ENCODE measurements around the gene CMTM8.

Gene CMTM8

GRCh38 chr3:32312251-32312650 is 73.8 kb downstream of the CMTM8 start:
- no peak for DNase-seq (ENCODE audit: low spot score)
- TF ChIP-seq CTCF (conservative IDR thresholded peaks at IDR 0.05; ENCODE audit: low read depth): no peak
- ChIA-PET CTCF (no interaction called here), POLR2A (ENCODE audit: low non-redundant PET) (no interaction called here)
- H3K27ac ChIP-seq: no peak overlapping the region

DNA sequence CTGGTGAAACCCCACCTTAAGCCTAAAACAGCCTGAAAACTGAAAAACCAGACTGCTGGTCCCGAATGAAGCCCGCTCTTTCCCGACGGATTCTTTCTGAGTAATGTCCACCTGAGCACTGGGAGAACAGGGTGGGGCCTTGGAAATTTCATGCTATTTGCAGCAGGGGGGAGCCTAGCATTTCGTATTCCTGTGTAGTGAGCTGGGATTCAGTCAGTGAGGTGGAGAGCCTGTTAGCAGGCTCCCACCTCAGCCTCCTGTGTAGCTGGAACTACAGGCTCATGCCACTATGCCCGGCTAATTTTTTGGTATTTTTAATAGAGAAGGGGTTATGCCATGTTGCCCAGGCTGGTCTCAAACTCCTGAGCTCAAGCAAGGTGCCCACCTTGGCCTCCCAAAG is 74.7 kb downstream of the CMTM8 start:
- CTCF ChIA-PET: interaction anchor here (0.6 kb wide), 1 partner anchor 389 kb away, joined by 9 read pairs; no protein-coding TSS in a partner anchor
- DNase-seq (ENCODE audit: low spot score): no peak
- H3K27ac ChIP-seq: no peak overlapping the region
- TF ChIP-seq CTCF (conservative IDR thresholded peaks at IDR 0.05; ENCODE audit: low read depth): no peak
- POLR2A ChIA-PET (ENCODE audit: low non-redundant PET): no interaction called here

DNA sequence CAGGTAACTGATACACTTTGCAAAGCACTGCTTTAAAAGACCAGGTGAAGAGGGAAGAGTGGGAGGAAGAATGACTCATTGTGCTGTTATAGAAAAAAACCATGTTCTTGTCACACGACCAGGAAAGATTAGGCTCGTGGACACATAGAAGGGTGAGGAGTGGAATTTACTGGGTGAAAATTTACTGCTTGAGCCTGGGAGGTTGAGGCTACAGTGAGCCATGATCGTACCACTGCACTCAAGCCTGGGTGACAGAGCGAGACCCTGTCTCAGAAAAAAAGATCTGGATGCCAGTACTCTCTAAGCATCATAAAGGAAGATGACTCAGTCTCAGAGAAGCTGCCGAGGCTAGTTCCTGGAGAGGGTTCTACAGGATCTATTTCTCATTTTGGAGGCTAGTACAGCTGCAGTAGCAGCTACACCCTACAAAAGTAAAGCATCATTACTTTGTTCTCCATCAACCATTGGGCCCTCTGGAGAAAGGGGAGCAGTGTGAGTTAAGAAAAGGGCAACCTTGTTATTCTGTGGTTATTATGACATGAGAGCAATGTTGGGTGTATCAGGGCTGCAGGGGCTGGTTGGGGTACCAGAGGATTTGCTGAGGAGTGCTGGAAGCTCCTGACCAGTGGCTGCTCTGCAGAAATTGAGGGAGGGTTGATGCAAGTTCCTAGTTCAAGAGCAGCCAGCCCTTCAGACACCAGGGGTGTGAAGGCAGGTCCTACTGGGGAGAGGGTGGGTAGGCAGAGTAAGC is 75.4 kb downstream of the CMTM8 start:
- H3K27ac ChIP-seq: peak overlapping the region; percentile 32; the same call in 1 of the 2 replicates
- ChIA-PET POLR2A (ENCODE audit: low non-redundant PET) (no interaction called here), CTCF (interaction anchor here (0.7 kb wide), 1 partner anchor 158 kb away, joined by 3 read pairs; no protein-coding TSS in a partner anchor)
- no peak for TF ChIP-seq CTCF (conservative IDR thresholded peaks at IDR 0.05; ENCODE audit: low read depth)
- DNase-seq (ENCODE audit: low spot score): peak; percentile 42

GRCh38 chr3:32315441-32315840 is 77.0 kb downstream of the CMTM8 start:
- ChIA-PET POLR2A (ENCODE audit: low non-redundant PET) (no interaction called here), CTCF (no interaction called here)
- no peak overlapping the region for H3K27ac ChIP-seq
- no peak for TF ChIP-seq CTCF (conservative IDR thresholded peaks at IDR 0.05; ENCODE audit: low read depth)
- no peak for DNase-seq (ENCODE audit: low spot score)

- H3K27ac ChIP-seq: no peak overlapping the region
- DNase-seq (ENCODE audit: low spot score): no peak
- TF ChIP-seq CTCF (conservative IDR thresholded peaks at IDR 0.05; ENCODE audit: low read depth): no peak
- CTCF ChIA-PET: interaction anchor here (0.6 to 0.7 kb wide), 2 partner anchors 58 to 109 kb away, joined by 4 read pairs; no protein-coding TSS in a partner anchor
- POLR2A ChIA-PET (ENCODE audit: low non-redundant PET): no interaction called here
Measured at GRCh38 chr3:32316319-32316718, 77.8 kb downstream of the CMTM8 start.

GRCh38 chr3:32316976-32317375 is 78.5 kb downstream of the CMTM8 start:
- TF ChIP-seq CTCF (conservative IDR thresholded peaks at IDR 0.05; ENCODE audit: low read depth): no peak
- ChIA-PET CTCF (interaction anchor here (0.6 to 0.7 kb wide), 2 partner anchors 58 to 110 kb away, joined by 4 read pairs; no protein-coding TSS in a partner anchor), POLR2A (ENCODE audit: low non-redundant PET) (no interaction called here)
- H3K27ac ChIP-seq: no peak overlapping the region
- no peak for DNase-seq (ENCODE audit: low spot score)
